GM20431 (cell line): Measurements from ENCODE around the gene PTPRR.

Experiments used
- in situ Hi-C: fragments of 300-500 bp; cut with MseI, MboI; formaldehyde crosslinking; loops from one replicate; pipeline ENCODE4 v1.15.0; 2020; ENCODE audit warnings: low sequenced_read_pairs; ENCODE audit not compliant: unreplicated experiment

Gene PTPRR

GRCh38 chr12:70756791-70757190 lies 163.7 kb downstream of the PTPRR start:
- in situ Hi-C loops, result no loop called here

GRCh38 chr12:70756118-70756517 lies 164.4 kb downstream of the PTPRR start:
- in situ Hi-C loops, result no loop called here

- in situ Hi-C loops, result no loop called here
Observed at GRCh38 chr12:70754330-70754741, 166.2 kb downstream of the PTPRR start.

GRCh38 chr12:70752327-70752726 lies 168.2 kb downstream of the PTPRR start:
- in situ Hi-C loops, result no loop called here

GRCh38 chr12:70749931-70750330 lies 170.6 kb downstream of the PTPRR start:
- in situ Hi-C loops, result loop anchor here (25.0 kb wide), 1 partner anchor 863 kb away; no protein-coding TSS in a partner anchor

- in situ Hi-C loops, result loop anchor here (25.0 kb wide), 1 partner anchor 862 kb away; no protein-coding TSS in a partner anchor
Observed at GRCh38 chr12:70748809-70749208, 171.7 kb downstream of the PTPRR start.

- in situ Hi-C loops, result loop anchor here (25.0 kb wide), 1 partner anchor 860 kb away; no protein-coding TSS in a partner anchor
Observed at GRCh38 chr12:70747445-70748260, 172.9 kb downstream of the PTPRR start.

- in situ Hi-C loops, result loop anchor here (25.0 kb wide), 1 partner anchor 858 kb away; no protein-coding TSS in a partner anchor
Observed at GRCh38 chr12:70745048-70745447, 175.5 kb downstream of the PTPRR start.

- in situ Hi-C loops, result loop anchor here (25.0 kb wide), 1 partner anchor 857 kb away; no protein-coding TSS in a partner anchor
Observed at GRCh38 chr12:70744178-70744577, 176.4 kb downstream of the PTPRR start.

- in situ Hi-C loops, result loop anchor here (25.0 kb wide), 1 partner anchor 854 kb away; no protein-coding TSS in a partner anchor
Observed at GRCh38 chr12:70741256-70741655, 179.3 kb downstream of the PTPRR start.

GRCh38 chr12:70739756-70740155 lies 180.8 kb downstream of the PTPRR start:
- in situ Hi-C loops, result loop anchor here (25.0 kb wide), 1 partner anchor 852 kb away; no protein-coding TSS in a partner anchor

- in situ Hi-C loops, result loop anchor here (25.0 kb wide), 1 partner anchor 849 kb away; no protein-coding TSS in a partner anchor
Observed at GRCh38 chr12:70736351-70737133, 184.0 kb downstream of the PTPRR start.

GRCh38 chr12:70735197-70735596 lies 185.3 kb downstream of the PTPRR start:
- in situ Hi-C loops, result loop anchor here (25.0 kb wide), 1 partner anchor 848 kb away; no protein-coding TSS in a partner anchor

GRCh38 chr12:70733385-70733784 lies 187.2 kb downstream of the PTPRR start:
- in situ Hi-C loops, result loop anchor here (25.0 kb wide), 1 partner anchor 846 kb away; no protein-coding TSS in a partner anchor

GRCh38 chr12:70732287-70732686 lies 188.3 kb downstream of the PTPRR start:
- in situ Hi-C loops, result loop anchor here (25.0 kb wide), 1 partner anchor 845 kb away; no protein-coding TSS in a partner anchor

GRCh38 chr12:70730675-70731180 lies 189.8 kb downstream of the PTPRR start:
- in situ Hi-C loops, result loop anchor here (25.0 kb wide), 1 partner anchor 843 kb away; no protein-coding TSS in a partner anchor

GRCh38 chr12:70724444-70724843 lies 196.1 kb downstream of the PTPRR start:
- in situ Hi-C loops, result loop anchor here (10.0 kb wide), 1 partner anchor 130 kb away; no protein-coding TSS in a partner anchor

- in situ Hi-C loops, result loop anchor here (10.0 kb wide), 1 partner anchor 128 kb away; no protein-coding TSS in a partner anchor
Observed at GRCh38 chr12:70722584-70723343, 197.8 kb downstream of the PTPRR start.
